CD14-positive monocyte (primary cell): Measurements from ENCODE around the gene MT1G. TPM values are rescaled to one million over a fixed set of nuclear protein-coding genes. Genes with fewer than 3 reads are reported as not detected.

ENCODE experiments used
- DNase-seq, 3 donors: peaks; one replicate each; pipeline ENCODE4 v3.0.0-alpha.2; 2011 to 2022
- H2AFZ ChIP-seq: 2 replicates; pipeline ENCODE4 v1.6.0; 2012; ENCODE audit warnings: mild to moderate bottlenecking, low read depth, low read length, inconsistent platforms; ENCODE audit not compliant: insufficient read depth, poor library complexity, severe bottlenecking
- H3K27ac ChIP-seq, 2 donors: 1 replicate in 1 of 2; 2 replicates in 1 of 2; pipeline ENCODE4 v1.5.1; 2012 to 2013; ENCODE audit warnings: low read length in 2 of 2, control low read depth in 1 of 2, inconsistent platforms in 1 of 2, low read depth in 1 of 2, mild to moderate bottlenecking in 1 of 2
- H3K27me3 ChIP-seq, 2 donors: one replicate each; pipeline versions ENCODE4 v1.6.0 to v1.6.1; 2011 to 2013; ENCODE audit warnings: low read length in 2 of 2; ENCODE audit not compliant: control insufficient read depth in 2 of 2, insufficient read depth in 2 of 2
- H3K36me3 ChIP-seq, 2 donors: replicated peaks in 1 of 2; 1 replicate in 1 of 2; 2 replicates in 1 of 2; pipeline versions ENCODE4 v1.5.1 to v1.6.1; 2012 to 2013; ENCODE audit warnings: low read length in 2 of 2, control low read depth in 1 of 2, inconsistent platforms in 1 of 2, mild to moderate bottlenecking in 1 of 2; ENCODE audit not compliant: insufficient read depth in 2 of 2, control insufficient read depth in 1 of 2
- H3K4me1 ChIP-seq, 2 donors: 1 replicate in 1 of 2; 2 replicates in 1 of 2; pipeline versions ENCODE4 v1.5.1 to v1.6.1; 2012 to 2013; ENCODE audit warnings: low read length in 2 of 2, control low read depth in 1 of 2, inconsistent platforms in 1 of 2, mild to moderate bottlenecking in 1 of 2, moderate library complexity in 1 of 2; ENCODE audit not compliant: insufficient read depth in 2 of 2, control insufficient read depth in 1 of 2
- H3K4me2 ChIP-seq: replicated peaks from 2 replicates; pipeline ENCODE3; 2012; ENCODE audit warnings: low read length, moderate library complexity, mild to moderate bottlenecking; ENCODE audit not compliant: poor library complexity, severe bottlenecking; ENCODE audit errors: extremely low read depth
- H3K4me3 ChIP-seq, 3 experiments: fragments of 200-600 bp in 1 of 3; sonication (generic) in 1 of 3; replicated peaks in 1 of 3; 1 replicate in 2 of 3; 2 replicates in 1 of 3; pipeline ENCODE4 v1.5.1; 2011 to 2013; ENCODE audit warnings: low read length in 3 of 3, mild to moderate bottlenecking in 3 of 3, control low read depth in 2 of 3, low read depth in 2 of 3, inconsistent platforms in 1 of 3, moderate library complexity in 1 of 3
- H3K79me2 ChIP-seq: 2 replicates; pipeline ENCODE4 v1.6.0; 2012; ENCODE audit warnings: mild to moderate bottlenecking, control low read depth, inconsistent platforms, low read length, moderate library complexity; ENCODE audit not compliant: insufficient read depth
- H3K9ac ChIP-seq: 2 replicates; pipeline ENCODE4 v1.6.0; 2017; ENCODE audit warnings: low read length, mild to moderate bottlenecking; ENCODE audit not compliant: insufficient read depth, poor library complexity, severe bottlenecking
- H3K9me3 ChIP-seq, 2 donors: replicated peaks in 1 of 2; 1 replicate in 1 of 2; 2 replicates in 1 of 2; pipeline versions ENCODE4 v1.5.1 to v1.6.1; 2012 to 2013; ENCODE audit warnings: low read length in 2 of 2, control low read depth in 1 of 2; ENCODE audit not compliant: control insufficient read depth in 1 of 2, insufficient read depth in 1 of 2
- H4K20me1 ChIP-seq: 2 replicates; pipeline ENCODE4 v1.6.0; 2012; ENCODE audit warnings: mild to moderate bottlenecking, low read length, control low read depth, moderate library complexity; ENCODE audit not compliant: insufficient read depth
- H3K27ac Mint-ChIP-seq, 7 donors: one replicate each; pipeline ENCODE4 v1.8.0; 2020; ENCODE audit warnings: mild to moderate bottlenecking in 7 of 7, mixed read lengths in 7 of 7, moderate library complexity in 6 of 7, inconsistent platforms in 2 of 7
- H3K27me3 Mint-ChIP-seq, 3 donors: one replicate each; pipeline ENCODE4 v1.8.0; 2021 to 2022; ENCODE audit warnings: low read depth in 3 of 3, mild to moderate bottlenecking in 3 of 3, mixed read lengths in 3 of 3, moderate library complexity in 3 of 3, inconsistent platforms in 1 of 3
- H3K36me3 Mint-ChIP-seq, 2 donors: one replicate each; pipeline ENCODE4 v1.8.0; 2020; ENCODE audit warnings: mixed read lengths in 2 of 2, inconsistent platforms in 1 of 2, mild to moderate bottlenecking in 1 of 2
- H3K4me1 Mint-ChIP-seq: one replicate; pipeline ENCODE4 v1.8.0; 2020; ENCODE audit warnings: mild to moderate bottlenecking, mixed read lengths
- H3K4me3 Mint-ChIP-seq, 2 donors: one replicate each; pipeline ENCODE4 v1.8.0; 2020; ENCODE audit warnings: mild to moderate bottlenecking in 2 of 2, mixed read lengths in 2 of 2, moderate library complexity in 1 of 2
- H3K9me3 Mint-ChIP-seq, 7 donors: one replicate each; pipeline ENCODE4 v1.8.0; 2020 to 2022; ENCODE audit warnings: mixed read lengths in 7 of 7, mild to moderate bottlenecking in 6 of 7, moderate library complexity in 6 of 7, inconsistent platforms in 2 of 7
- WGBS: methylation state at CpG from one replicate; pipeline ENCODE4 v1.1.5; 2013; ENCODE audit warnings: missing lambda C conversion rate; ENCODE audit not compliant: insufficient coverage; 5-methylcytosine and 5-hydroxymethylcytosine counted together
- intact Hi-C, 2 donors: fragments of 100-400 bp; cut with micrococcal nuclease; formaldehyde crosslinking; loops; one replicate each; pipeline versions ENCODE4 v1.15.0 to v1.15.1; 2023
- polyA plus RNA-seq, 3 donors: library from polyadenylated mRNA; depleted of rRNA in 1 of 3; unstranded in 2 of 3; stranded (reverse) in 1 of 3; fragments of 300-500 nt in 2 of 3; fragments of >200 nt in 1 of 3; fragmentation: Illumina TruSeq in 2 of 3; gene quantifications; 1 replicate in 2 of 3; 2 replicates in 1 of 3; pipeline ENCODE4 v1.2.3, GENCODE V29; 2012 to 2021
- TF ChIP-seq, protein P1 (sequence below): fragments of 200-600 bp; IDR thresholded peaks from one replicate; pipeline ENCODE4 v1.8.0; 2022; ENCODE audit warnings: antibody characterized with exemption, mild to moderate bottlenecking

MT1G gene
- polyA plus RNA-seq, 3 donors: 1.1 to 1.4 TPM; not detected in 1

DNA sequence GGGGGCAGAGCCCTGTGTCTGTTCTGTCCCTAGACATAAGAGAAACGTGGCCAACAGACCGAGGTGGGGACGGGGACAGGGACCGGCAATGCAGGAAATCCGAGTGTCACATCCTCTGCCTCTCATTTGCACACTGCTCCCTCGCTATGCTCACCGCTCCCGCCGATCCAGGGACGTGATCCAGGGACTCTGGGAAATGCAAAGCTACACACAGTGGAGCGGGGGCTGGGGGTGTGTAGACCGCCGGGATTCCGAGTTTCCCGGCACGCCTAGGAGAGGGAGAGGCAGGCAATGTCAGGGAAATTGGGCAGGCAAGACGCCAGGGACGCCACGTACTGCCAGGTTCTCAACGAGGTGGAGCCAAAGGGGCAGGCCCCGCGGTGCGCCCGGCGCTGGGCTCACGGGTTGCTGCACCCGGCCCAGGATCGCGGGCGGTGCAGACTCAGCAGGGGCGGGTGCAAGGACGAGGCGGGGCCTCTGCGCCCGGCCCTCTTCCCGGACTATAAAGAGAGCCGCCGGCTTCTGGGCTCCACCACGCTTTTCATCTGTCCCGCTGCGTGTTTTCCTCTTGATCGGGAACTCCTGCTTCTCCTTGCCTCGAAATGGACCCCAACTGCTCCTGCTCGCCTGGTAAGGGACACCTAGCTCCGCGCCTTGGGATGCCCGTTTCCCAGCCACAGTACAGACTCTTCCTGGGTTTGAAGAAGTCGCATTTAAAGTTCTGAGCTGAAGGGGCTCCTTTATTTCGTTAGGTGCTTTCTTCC, 14.3 kb upstream of the MT1G start, which contains the start of gene MT1X:
Gene MT1X, plus strand, starts transcription at position 532 of the 764 bp plus-strand sequence. Its CDS starts 71 bp downstream, at position 603.
- Histone ChIP-seq H3K4me1 (peaks cover 15 to 19% of the 10 kb centered on the region in 2 donors), H3K36me3 (no peaks in the 10 kb centered on the region), H3K27me3 (peaks cover 0 to 8% of the 10 kb centered on the region in 2 donors), H3K9me3 (peaks cover 0 to 9% of the 10 kb centered on the region in 2 donors), H2AFZ (peak within 1 kb of the TSS; percentile 96), H3K79me2 (no peaks in the 10 kb centered on the region), H3K27ac (peak within 1 kb of the TSS; percentile 0 to 64), H3K4me3 (peak within 1 kb of the TSS; percentile 58 to 89 (median 67)), H3K9ac (peak within 1 kb of the TSS; percentile 69), H4K20me1 (no peaks in the 10 kb centered on the region), H3K4me2 (peak within 1 kb of the TSS; percentile 88)
- intact Hi-C loops: no loop called here
- DNase-seq: peak; percentile 50 to 53 (median 52)
- Mint-ChIP-seq H3K4me1 (peaks cover 24% of the 10 kb centered on the region), H3K36me3 (peaks cover 7 to 8% of the 10 kb centered on the region in 2 donors), H3K9me3 (peaks cover 5 to 17% (median 12%) of the 10 kb centered on the region in 7 donors), H3K27ac (peak within 1 kb of the TSS; percentile 75 to 92 (median 87)), H3K4me3 (peak within 1 kb of the TSS; percentile 94 to 98), H3K27me3 (peaks cover 13 to 15% (median 15%) of the 10 kb centered on the region in 3 donors)
- under 1% methylated on average over 38 of the region's 49 CpGs for WGBS
- TF ChIP-seq, protein P1, sequence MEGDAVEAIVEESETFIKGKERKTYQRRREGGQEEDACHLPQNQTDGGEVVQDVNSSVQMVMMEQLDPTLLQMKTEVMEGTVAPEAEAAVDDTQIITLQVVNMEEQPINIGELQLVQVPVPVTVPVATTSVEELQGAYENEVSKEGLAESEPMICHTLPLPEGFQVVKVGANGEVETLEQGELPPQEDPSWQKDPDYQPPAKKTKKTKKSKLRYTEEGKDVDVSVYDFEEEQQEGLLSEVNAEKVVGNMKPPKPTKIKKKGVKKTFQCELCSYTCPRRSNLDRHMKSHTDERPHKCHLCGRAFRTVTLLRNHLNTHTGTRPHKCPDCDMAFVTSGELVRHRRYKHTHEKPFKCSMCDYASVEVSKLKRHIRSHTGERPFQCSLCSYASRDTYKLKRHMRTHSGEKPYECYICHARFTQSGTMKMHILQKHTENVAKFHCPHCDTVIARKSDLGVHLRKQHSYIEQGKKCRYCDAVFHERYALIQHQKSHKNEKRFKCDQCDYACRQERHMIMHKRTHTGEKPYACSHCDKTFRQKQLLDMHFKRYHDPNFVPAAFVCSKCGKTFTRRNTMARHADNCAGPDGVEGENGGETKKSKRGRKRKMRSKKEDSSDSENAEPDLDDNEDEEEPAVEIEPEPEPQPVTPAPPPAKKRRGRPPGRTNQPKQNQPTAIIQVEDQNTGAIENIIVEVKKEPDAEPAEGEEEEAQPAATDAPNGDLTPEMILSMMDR: no peak

DNA sequence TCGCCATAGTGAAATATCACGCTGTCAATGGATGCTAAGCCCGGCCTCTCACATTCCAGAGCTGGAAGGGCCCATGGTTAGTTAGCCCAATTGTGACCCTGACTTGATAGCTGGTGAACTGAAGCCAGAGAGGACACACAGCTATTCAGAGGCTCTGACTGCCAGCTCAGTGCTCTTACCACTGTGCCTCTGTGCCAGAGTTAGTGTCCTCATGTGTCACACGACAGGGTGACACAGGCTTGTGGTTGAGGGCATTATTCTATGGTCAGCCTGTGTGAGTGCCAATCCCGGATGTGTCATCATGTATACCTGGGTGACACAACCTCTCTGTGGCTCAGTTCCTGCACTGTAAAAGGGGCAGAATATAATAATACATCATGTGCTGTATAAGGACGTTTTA, 12.0 kb upstream of the MT1G start:
- Histone ChIP-seq H3K4me2 (no peak overlapping the region), H3K9me3 (peaks cover 0 to 11% of the 10 kb centered on the region in 2 donors), H2AFZ (no peak overlapping the region), H3K4me1 (peaks cover 15 to 24% of the 10 kb centered on the region in 2 donors), H3K79me2 (no peaks in the 10 kb centered on the region), H3K27ac (no peak overlapping the region), H3K4me3 (no peak overlapping the region), H3K9ac (no peak overlapping the region), H3K27me3 (peaks cover 14 to 30% of the 10 kb centered on the region in 2 donors), H3K36me3 (no peaks in the 10 kb centered on the region), H4K20me1 (no peaks in the 10 kb centered on the region)
- WGBS: 86% methylated on average over 4 of the region's 6 CpGs
- intact Hi-C loops: no loop called here
- peaks cover 33% of the 10 kb centered on the region for H3K4me1 Mint-ChIP-seq
- H3K27me3 Mint-ChIP-seq: peaks cover 36 to 38% (median 37%) of the 10 kb centered on the region in 3 donors
- H3K27ac Mint-ChIP-seq: no peak overlapping the region
- TF ChIP-seq, protein P1: no peak
- H3K36me3 Mint-ChIP-seq: peaks cover 8 to 9% of the 10 kb centered on the region in 2 donors
- DNase-seq: peak in 2 of 3 donors; percentile 2 to 31
- peaks cover 0 to 11% (median 0%) of the 10 kb centered on the region in 7 donors for H3K9me3 Mint-ChIP-seq
- H3K4me3 Mint-ChIP-seq: no peak overlapping the region
